Prostate gland (tissue), 2 donors: ENCODE data around the gene TCP10L. TPM values are rescaled to one million over a fixed set of nuclear protein-coding genes. Genes with fewer than 3 reads are reported as not detected.

Experiments used
- DNase-seq: peaks from one replicate; pipeline ENCODE4 v3.0.0-alpha.2; 2019; ENCODE audit warnings: low spot score
- H3K27ac ChIP-seq, 2 donors: fragments of 200-600 bp; sonication (generic); 2 replicates each; pipeline ENCODE4 v1.5.1; 2017 to 2019
- H3K27me3 ChIP-seq: fragments of 200-600 bp; sonication (generic); replicated peaks from 2 replicates; pipeline ENCODE4 v1.5.1; 2019; ENCODE audit not compliant: insufficient read depth
- H3K36me3 ChIP-seq, 2 donors: fragments of 200-600 bp; sonication (generic); 1 replicate in 1 of 2; 2 replicates in 1 of 2; pipeline versions ENCODE4 v1.5.1 to v1.8.1; 2017 to 2019
- H3K4me1 ChIP-seq: fragments of 200-600 bp; sonication (generic); replicated peaks from 2 replicates; pipeline ENCODE4 v1.5.1; 2019
- H3K4me3 ChIP-seq, 2 donors: fragments of 200-600 bp; sonication (generic); 2 replicates each; pipeline ENCODE4 v1.5.1; 2017 to 2019
- H3K9me3 ChIP-seq: fragments of 200-600 bp; sonication (generic); 2 replicates; pipeline ENCODE4 v1.5.1; 2017
- CTCF ChIP-seq, 4 experiments: fragments of 200-600 bp in 2 of 4; fragments of 450-650 bp in 2 of 4; sonication (generic) in 2 of 4; IDR thresholded peaks; 1 replicate in 3 of 4; 2 replicates in 1 of 4; pipeline ENCODE4 v1.5.1; 2016 to 2019; ENCODE audit warnings: antibody characterized with exemption in 4 of 4, mild to moderate bottlenecking in 2 of 4, moderate library complexity in 2 of 4
- POLR2A ChIP-seq: fragments of 450-650 bp; IDR thresholded peaks from one replicate; pipeline ENCODE4 v1.6.1; 2016; ENCODE audit warnings: antibody characterized with exemption, mild to moderate bottlenecking
- POLR2AphosphoS5 ChIP-seq: sonication (generic); formaldehyde crosslinking; IDR thresholded peaks from one replicate; pipeline ENCODE4 v1.6.1; 2017; ENCODE audit warnings: antibody characterized with exemption
- WGBS: methylation state at CpG from one replicate; pipeline ENCODE4 v1.1.5; 2018; 5-methylcytosine and 5-hydroxymethylcytosine counted together
- intact Hi-C: fragments of 100-400 bp; cut with DNase I; formaldehyde crosslinking; loops from one replicate; pipeline ENCODE4 v1.14.2; 2022
- total RNA-seq, 2 donors: library from RNA; depleted of rRNA; stranded (reverse); fragments of >200 nt; gene quantifications; one replicate each; pipeline ENCODE4 v1.1.0, GENCODE V29; 2016

Gene TCP10L
- total RNA-seq, 2 donors from 2014 or later: 1.9 to 17.8 TPM

- intact Hi-C loops: loop anchor here (10.0 kb wide), 1 partner anchor 732 kb away; no protein-coding TSS in a partner anchor
Measured at GRCh38 chr21:32597205-32597604, 11.9 kb upstream of the TCP10L start.

GRCh38 chr21:32595431-32595830 lies 10.1 kb upstream of the TCP10L start:
- no peak overlapping the region for H3K27ac ChIP-seq
- no peak for DNase-seq
- 90% methylated on average over 11 of the region's 11 CpGs for WGBS
- H3K4me1 ChIP-seq: no peaks in the 10 kb centered on the region
- no peak overlapping the region for H3K4me3 ChIP-seq
- H3K27me3 ChIP-seq: no peaks in the 10 kb centered on the region
- no peaks in the 10 kb centered on the region for H3K9me3 ChIP-seq
- intact Hi-C loops: loop anchor here (10.0 kb wide), 1 partner anchor 731 kb away; no protein-coding TSS in a partner anchor
- no peaks in the 10 kb centered on the region for H3K36me3 ChIP-seq
- no peak for TF ChIP-seq POLR2A

More at GRCh38 chr21:32597205-32597604, 11.9 kb upstream of the TCP10L start:
- WGBS: 55% methylated on average over 6 of the region's 6 CpGs
- H3K36me3 ChIP-seq: peaks cover 0 to 3% of the 10 kb centered on the region in 2 donors
- no peaks in the 10 kb centered on the region for H3K27me3 ChIP-seq
- no peak for DNase-seq
- H3K9me3 ChIP-seq: no peaks in the 10 kb centered on the region
- no peaks in the 10 kb centered on the region for H3K4me1 ChIP-seq
- no peak for TF ChIP-seq POLR2AphosphoS5
- no peak for TF ChIP-seq POLR2A
- no peak for TF ChIP-seq CTCF (IDR thresholded peaks at IDR 0.05)
- no peak overlapping the region for H3K4me3 ChIP-seq
- H3K27ac ChIP-seq: no peak overlapping the region

GRCh38 chr21:32593690-32594089 lies 8.4 kb upstream of the TCP10L start:
- Histone ChIP-seq H3K9me3 (no peaks in the 10 kb centered on the region), H3K27me3 (no peaks in the 10 kb centered on the region), H3K4me3 (no peak overlapping the region), H3K36me3 (no peaks in the 10 kb centered on the region), H3K4me1 (no peaks in the 10 kb centered on the region), H3K27ac (no peak overlapping the region)
- no peak for DNase-seq
- WGBS: 79% methylated on average over 8 of the region's 8 CpGs
- intact Hi-C loops: loop anchor here (10.0 kb wide), 1 partner anchor 729 kb away; no protein-coding TSS in a partner anchor
- TF ChIP-seq CTCF (IDR thresholded peaks at IDR 0.05) (no peak), POLR2A (no peak), POLR2AphosphoS5 (no peak)

GRCh38 chr21:32592929-32593502 lies 7.7 kb upstream of the TCP10L start:
- TF ChIP-seq POLR2A (no peak), POLR2AphosphoS5 (no peak), CTCF (IDR thresholded peaks at IDR 0.05) (no peak)
- H3K27ac ChIP-seq: no peak overlapping the region
- no peak for DNase-seq
- no peaks in the 10 kb centered on the region for H3K27me3 ChIP-seq
- no peaks in the 10 kb centered on the region for H3K9me3 ChIP-seq
- no peaks in the 10 kb centered on the region for H3K36me3 ChIP-seq
- 70% methylated on average over 10 of the region's 10 CpGs for WGBS
- intact Hi-C loops: loop anchor here (10.0 kb wide), 1 partner anchor 728 kb away; no protein-coding TSS in a partner anchor
- no peak overlapping the region for H3K4me3 ChIP-seq
- H3K4me1 ChIP-seq: no peaks in the 10 kb centered on the region

GRCh38 chr21:32590130-32590529 lies 4.8 kb upstream of the TCP10L start:
- WGBS: 84% methylated on average over 4 of the region's 4 CpGs
- Histone ChIP-seq H3K9me3 (no peaks in the 10 kb centered on the region), H3K27ac (no peak overlapping the region), H3K4me1 (no peaks in the 10 kb centered on the region), H3K36me3 (no peaks in the 10 kb centered on the region), H3K4me3 (no peak overlapping the region), H3K27me3 (no peaks in the 10 kb centered on the region)
- intact Hi-C loops: loop anchor here (10.0 kb wide), 1 partner anchor 725 kb away; no protein-coding TSS in a partner anchor
- no peak for DNase-seq
- TF ChIP-seq POLR2A (no peak), CTCF (IDR thresholded peaks at IDR 0.05) (no peak), POLR2AphosphoS5 (no peak)
